ENCODE results near the gene DEAF1. TPM values are rescaled to one million over a fixed set of nuclear protein-coding genes. Genes with fewer than 3 reads are reported as not detected.

The DEAF1 gene
- total and polyA plus RNA-seq, 10 of the 15 experiments (the other 5 are each of a cell fraction or from before 2014, with no cell fraction given), result 0.68 to 51.3 (median 25.9) TPM

GRCh38 chr11:613369-613968, 81.6 kb downstream of the DEAF1 start (continued):
- no peak for TF ChIP-seq ZNF592 (IDR thresholded peaks at IDR 0.05)
- no peak for TF ChIP-seq ATF7 (IDR thresholded peaks at IDR 0.05; ENCODE audit: low read depth)
- TF ChIP-seq EZH2 (IDR thresholded peaks at IDR 0.05; ENCODE audit: borderline replicate concordance, control insufficient read depth, low read depth, low read length), result no peak
- TF ChIP-seq SMAD5 (IDR thresholded peaks at IDR 0.05; ENCODE audit: low read depth), result peak; percentile 33; the same call in 1 of the 2 replicates
- TF ChIP-seq BACH1 (IDR thresholded peaks at IDR 0.05; ENCODE audit: borderline replicate concordance), result no peak; the same call in 1 of the 2 replicates
- no peak for TF ChIP-seq CBX3 (IDR thresholded peaks at IDR 0.05; ENCODE audit: borderline replicate concordance, low read depth)
- TF ChIP-seq ZBTB33 (IDR thresholded peaks at IDR 0.05), result peak; percentile 72; the same call in 1 of the 2 replicates
- TF ChIP-seq MAX (IDR thresholded peaks at IDR 0.05; ENCODE audit: low read depth, low read length), result no peak
- no peak for TF ChIP-seq ELK1 (IDR thresholded peaks at IDR 0.05; ENCODE audit: low read depth, low read length)
- TF ChIP-seq POU2F2 (IDR thresholded peaks at IDR 0.05; ENCODE audit: borderline replicate concordance, low read depth, low read length), result peak; percentile 54; the same call in 2 of the 3 replicates
- no peak for TF ChIP-seq REST (IDR thresholded peaks at IDR 0.05; ENCODE audit: low read depth, low read length)
- TF ChIP-seq CEBPB (IDR thresholded peaks at IDR 0.05; ENCODE audit: borderline replicate concordance in 1 of 2, low read depth in 2 of 2, low read length in 2 of 2), result no peak
- TF ChIP-seq MXI1 (IDR thresholded peaks at IDR 0.05; ENCODE audit: low read depth, low read length), result no peak
- no peak for TF ChIP-seq BHLHE40 (IDR thresholded peaks at IDR 0.05; ENCODE audit: borderline replicate concordance in 1 of 2, low read depth in 2 of 2, low read length in 1 of 2)
- TF ChIP-seq IRF3 (IDR thresholded peaks at IDR 0.05), result no peak
- no peak for TF ChIP-seq MEF2A (IDR thresholded peaks at IDR 0.05; ENCODE audit: insufficient read depth, low read depth, low read length)
- no peak for TF ChIP-seq TCF7 (IDR thresholded peaks at IDR 0.05; ENCODE audit: borderline replicate concordance)

Measured in GM12878 (cell line).